GM20431 (cell line): ENCODE data around the gene PTPRT.

Experiments used
- in situ Hi-C: fragments of 300-500 bp; cut with MseI, MboI; formaldehyde crosslinking; loops from one replicate; pipeline ENCODE4 v1.15.0; 2020; ENCODE audit warnings: low sequenced_read_pairs; ENCODE audit not compliant: unreplicated experiment

The PTPRT gene

GRCh38 chr20:42461965-42462593 is 727.6 kb downstream of the PTPRT start:
- in situ Hi-C loops, result no loop called here

- in situ Hi-C loops, result no loop called here
Measured at GRCh38 chr20:42461291-42461690, 728.4 kb downstream of the PTPRT start.

- in situ Hi-C loops, result no loop called here
Measured at GRCh38 chr20:42447270-42447669, 742.4 kb downstream of the PTPRT start.

GRCh38 chr20:42444799-42445198 is 744.9 kb downstream of the PTPRT start:
- in situ Hi-C loops, result no loop called here

- in situ Hi-C loops, result no loop called here
Measured at GRCh38 chr20:42443200-42443599, 746.5 kb downstream of the PTPRT start.

GRCh38 chr20:42442716-42443115 is 747.0 kb downstream of the PTPRT start:
- in situ Hi-C loops, result no loop called here

GRCh38 chr20:42441864-42442331 is 747.8 kb downstream of the PTPRT start:
- in situ Hi-C loops, result no loop called here

GRCh38 chr20:42441196-42441863 is 748.4 kb downstream of the PTPRT start:
- in situ Hi-C loops, result no loop called here

GRCh38 chr20:42435230-42435629 is 754.5 kb downstream of the PTPRT start:
- in situ Hi-C loops, result no loop called here

GRCh38 chr20:42432496-42433334 is 757.0 kb downstream of the PTPRT start:
- in situ Hi-C loops, result no loop called here

- in situ Hi-C loops, result no loop called here
Measured at GRCh38 chr20:42430598-42430997, 759.1 kb downstream of the PTPRT start.

GRCh38 chr20:42429761-42430458 is 759.8 kb downstream of the PTPRT start:
- in situ Hi-C loops, result no loop called here

- in situ Hi-C loops, result no loop called here
Measured at GRCh38 chr20:42419814-42420532, 769.7 kb downstream of the PTPRT start.

GRCh38 chr20:42406826-42407225 is 782.9 kb downstream of the PTPRT start:
- in situ Hi-C loops, result no loop called here

- in situ Hi-C loops, result no loop called here
Measured at GRCh38 chr20:42402455-42402854, 787.3 kb downstream of the PTPRT start.

- in situ Hi-C loops, result no loop called here
Measured at GRCh38 chr20:42401613-42402012, 788.1 kb downstream of the PTPRT start.

- in situ Hi-C loops, result no loop called here
Measured at GRCh38 chr20:42399802-42400201, 789.9 kb downstream of the PTPRT start.

GRCh38 chr20:42392442-42392841 is 797.3 kb downstream of the PTPRT start:
- in situ Hi-C loops, result no loop called here

- in situ Hi-C loops, result no loop called here
Measured at GRCh38 chr20:42391807-42392206, 797.9 kb downstream of the PTPRT start.

- in situ Hi-C loops, result no loop called here
Measured at GRCh38 chr20:42380287-42380686, 809.4 kb downstream of the PTPRT start.
